ENCODE results near the gene C6orf89.

- TF ChIP-seq EZH2 (IDR thresholded peaks at IDR 0.05; ENCODE audit: insufficient read depth, poor library complexity, severe bottlenecking) (no peak), EZH2phosphoT487 (IDR thresholded peaks at IDR 0.05; ENCODE audit: insufficient read depth, low read depth) (no peak)
These were observed at the start of gene C6orf89 for GRCh38 chr6:36885461-36886401.
